ENCODE data around the gene CNKSR1. TPM values are rescaled to one million over a fixed set of nuclear protein-coding genes. Genes with fewer than 3 reads are reported as not detected.

Gene CNKSR1
- total RNA-seq, result 0.26 TPM in 1 of 2 replicates, not detected in the other

GRCh38 chr1:26177182-26177684, at the start of gene CNKSR1:
Gene CNKSR1 (plus strand): TSS chr1:26177491. CDS start chr1:26177548, 57 bp downstream.

GRCh38 chr1:26158908-26159742, 18.2 kb upstream of the CNKSR1 start, which contains the start of gene FAM110D:
Gene FAM110D (plus strand): TSS chr1:26159079. CDS start chr1:26161292, 2,213 bp downstream.

GRCh38 chr1:26168410-26169197, 8.7 kb upstream of the CNKSR1 start, which contains the start of gene C1orf232:
Gene C1orf232 (minus strand): TSS chr1:26168963. CDS start chr1:26168499, 464 bp downstream.

GRCh38 chr1:26169669-26170471, 7.4 kb upstream of the CNKSR1 start, which contains the start of gene ZNF593:
Gene ZNF593 (plus strand): TSS chr1:26169908. CDS start chr1:26169984, 76 bp downstream.

GRCh38 chr1:26171084-26172072, 5.9 kb upstream of the CNKSR1 start, which contains the start of gene ZNF593OS:
Gene ZNF593OS (minus strand): TSS chr1:26171832. CDS start chr1:26171661, 171 bp downstream.

GRCh38 chr1:26190373-26190987, 13.2 kb downstream of the CNKSR1 start, which contains the start of gene CATSPER4:
Gene CATSPER4 (plus strand): TSS chr1:26190602. CDS start chr1:26190628, 26 bp downstream.

GRCh38 chr1:26233903-26234643, 56.8 kb downstream of the CNKSR1 start, which contains the start of gene CEP85:
Gene CEP85 (plus strand): TSS chr1:26234200. CDS start chr1:26239784, 5,584 bp downstream.

Other genes with a start within 250 kb of the CNKSR1 start
- gene PAFAH2, start 179.4 kb upstream of the CNKSR1 start, total RNA-seq, result 5.2 and 9.5 TPM in 2 replicates
- 0.26 and 1.3 TPM in 2 replicates for gene EXTL1, start 155.7 kb upstream of the CNKSR1 start, total RNA-seq
- not detected in 2 replicates for gene SLC30A2, start 131.4 kb upstream of the CNKSR1 start, total RNA-seq
- not detected in 2 replicates for gene TRIM63, start 109.9 kb upstream of the CNKSR1 start, total RNA-seq
- 6.5 and 6.8 TPM in 2 replicates for gene PDIK1L, start 65.7 kb upstream of the CNKSR1 start, total RNA-seq
- gene FAM110D, start 18.4 kb upstream of the CNKSR1 start, total RNA-seq, result not detected in 2 replicates
- gene C1orf232, start 8.5 kb upstream of the CNKSR1 start, total RNA-seq, result not detected in 2 replicates
- 17.8 and 18.5 TPM in 2 replicates for gene ZNF593, start 7.6 kb upstream of the CNKSR1 start, total RNA-seq
- not detected in 2 replicates for gene ZNF593OS, start 5.7 kb upstream of the CNKSR1 start, total RNA-seq
- not detected in 2 replicates for gene CATSPER4, start 13.1 kb downstream of the CNKSR1 start, total RNA-seq
- gene CEP85, start 56.7 kb downstream of the CNKSR1 start, total RNA-seq, result 10.8 and 11.9 TPM in 2 replicates
- gene SH3BGRL3, start 102.6 kb downstream of the CNKSR1 start, total RNA-seq, result 67.5 and 71.7 TPM in 2 replicates
- 5.7 and 6.8 TPM in 2 replicates for gene UBXN11, start 129.1 kb downstream of the CNKSR1 start, total RNA-seq
- gene CD52, start 140.5 kb downstream of the CNKSR1 start, total RNA-seq, result not detected in 2 replicates
- not detected in 2 replicates for gene CRYBG2, start 176.6 kb downstream of the CNKSR1 start, total RNA-seq
- gene ZNF683, start 195.3 kb downstream of the CNKSR1 start, total RNA-seq, result not detected in 2 replicates
- not detected in 2 replicates for gene LIN28A, start 233.3 kb downstream of the CNKSR1 start, total RNA-seq